Heart left ventricle (tissue), 13 donors: ENCODE results near the gene USP22.

Experiments
- CTCF ChIP-seq, 12 donors: fragments of 200-600 bp; sonication (generic) in 4 of 12; IDR thresholded peaks; one replicate each; pipeline versions ENCODE4 v1.5.0 to v1.8.0; 2018 to 2022; ENCODE audit warnings: antibody characterized with exemption in 12 of 12, mild to moderate bottlenecking in 5 of 12
- POLR2A ChIP-seq, 2 donors: fragments of 450-650 bp; IDR thresholded peaks; one replicate each; pipeline ENCODE4 v1.6.1; 2017; ENCODE audit warnings: antibody characterized with exemption in 2 of 2, mild to moderate bottlenecking in 2 of 2, moderate library complexity in 2 of 2
- donor health status: ischemic (EF 13 %, LVEDD 7.1; RV severe dilation, severe dysfunction).
- donor health status: DM: no; HTN: yes; CAD: no.
- donor health status: DM: no; HTN: no; CAD: no.
- donor health status: ischemic (EF 25% LVEDD 6.9; RV normal size, moderate dysfunction).
- donor health status: ischemic (EF 25% LVEDD 5.7; RV mildly dilated, moderate dysfunction).
- donor health status: ischemic (EF 35%, LVEDD 5.7; RV mildly dilated, moderate dysfunction).
- donor health status: nonischemic (EF 11% LVEDD 7.7; RV severe dilation, severe dysfunction).
- donor health status: DM: yes; HTN: yes; CAD: no.
- donor health status: PGD.
- donor health status: ischemic (EF 29% LVEDD 5.4; RV normal size, mild dysfunction).
- donor health status: nonischemic (EF 23%, LVEDD 6.1; RV moderate dilation, normal function).

- TF ChIP-seq CTCF (IDR thresholded peaks at IDR 0.05) = no peak
- no peak for TF ChIP-seq POLR2A (IDR thresholded peaks at IDR 0.05)
Observed at GRCh38 chr17:20966870-20967269, 75.9 kb downstream of the USP22 start.
